ENCODE measurements around the gene SPEG.
A peak's percentile ranks its signal among the peaks of the same experiment; 100 is the strongest.

Gene SPEG

DNA sequence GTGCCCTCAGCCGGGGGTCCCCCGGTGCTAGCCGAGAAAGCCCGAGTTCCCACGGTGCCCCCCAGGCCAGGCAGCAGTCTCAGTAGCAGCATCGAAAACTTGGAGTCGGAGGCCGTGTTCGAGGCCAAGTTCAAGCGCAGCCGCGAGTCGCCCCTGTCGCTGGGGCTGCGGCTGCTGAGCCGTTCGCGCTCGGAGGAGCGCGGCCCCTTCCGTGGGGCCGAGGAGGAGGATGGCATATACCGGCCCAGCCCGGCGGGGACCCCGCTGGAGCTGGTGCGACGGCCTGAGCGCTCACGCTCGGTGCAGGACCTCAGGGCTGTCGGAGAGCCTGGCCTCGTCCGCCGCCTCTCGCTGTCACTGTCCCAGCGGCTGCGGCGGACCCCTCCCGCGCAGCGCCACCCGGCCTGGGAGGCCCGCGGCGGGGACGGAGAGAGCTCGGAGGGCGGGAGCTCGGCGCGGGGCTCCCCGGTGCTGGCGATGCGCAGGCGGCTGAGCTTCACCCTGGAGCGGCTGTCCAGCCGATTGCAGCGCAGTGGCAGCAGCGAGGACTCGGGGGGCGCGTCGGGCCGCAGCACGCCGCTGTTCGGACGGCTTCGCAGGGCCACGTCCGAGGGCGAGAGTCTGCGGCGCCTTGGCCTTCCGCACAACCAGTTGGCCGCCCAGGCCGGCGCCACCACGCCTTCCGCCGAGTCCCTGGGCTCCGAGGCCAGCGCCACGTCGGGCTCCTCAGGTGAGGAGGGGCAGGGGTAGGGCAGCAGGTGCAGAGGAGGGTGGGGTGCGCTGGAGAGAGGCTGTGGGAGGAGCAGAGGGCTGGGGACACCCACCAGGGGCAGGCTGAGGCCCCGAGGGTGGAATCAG lies 49.9 kb downstream of the SPEG start:
- H3K9me3 ChIP-seq: no peaks in the 10 kb centered on the region
- no peak overlapping the region for H3K4me3 ChIP-seq
- no peaks in the 10 kb centered on the region for H3K36me3 ChIP-seq (replicated peaks)
- no peaks in the 10 kb centered on the region for H3K4me1 ChIP-seq
- in situ Hi-C loops (cut with MboI; ENCODE audit: low sequenced_read_pairs): no loop called here
- peaks cover 24% of the 10 kb centered on the region for H3K27me3 ChIP-seq (ENCODE audit: low read depth)
- no peak for DNase-seq (ENCODE audit: low spot score in 2 of 2)

DNA sequence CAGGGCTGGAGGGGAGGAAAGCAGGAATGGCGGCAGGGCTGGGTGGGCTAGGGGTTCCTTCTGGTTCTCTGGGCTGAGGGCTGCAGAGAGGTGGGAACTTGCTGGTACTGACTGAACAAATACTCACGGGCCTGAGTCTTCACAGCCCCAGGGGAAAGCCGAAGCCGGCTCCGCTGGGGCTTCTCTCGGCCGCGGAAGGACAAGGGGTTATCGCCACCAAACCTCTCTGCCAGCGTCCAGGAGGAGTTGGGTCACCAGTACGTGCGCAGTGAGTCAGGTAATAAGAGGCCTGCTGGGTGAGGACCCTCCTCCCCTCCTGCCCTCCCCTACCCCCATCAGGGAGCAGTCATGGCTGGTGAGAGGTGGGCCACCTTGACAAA lies 50.5 kb downstream of the SPEG start:
- Histone ChIP-seq H3K27me3 (ENCODE audit: low read depth) (peaks cover 24% of the 10 kb centered on the region), H3K9me3 (no peaks in the 10 kb centered on the region), H3K36me3 (replicated peaks) (no peaks in the 10 kb centered on the region), H3K4me1 (no peaks in the 10 kb centered on the region), H3K4me3 (no peak overlapping the region)
- in situ Hi-C loops (cut with MboI; ENCODE audit: low sequenced_read_pairs): no loop called here
- DNase-seq (ENCODE audit: low spot score in 2 of 2): no peak

DNA sequence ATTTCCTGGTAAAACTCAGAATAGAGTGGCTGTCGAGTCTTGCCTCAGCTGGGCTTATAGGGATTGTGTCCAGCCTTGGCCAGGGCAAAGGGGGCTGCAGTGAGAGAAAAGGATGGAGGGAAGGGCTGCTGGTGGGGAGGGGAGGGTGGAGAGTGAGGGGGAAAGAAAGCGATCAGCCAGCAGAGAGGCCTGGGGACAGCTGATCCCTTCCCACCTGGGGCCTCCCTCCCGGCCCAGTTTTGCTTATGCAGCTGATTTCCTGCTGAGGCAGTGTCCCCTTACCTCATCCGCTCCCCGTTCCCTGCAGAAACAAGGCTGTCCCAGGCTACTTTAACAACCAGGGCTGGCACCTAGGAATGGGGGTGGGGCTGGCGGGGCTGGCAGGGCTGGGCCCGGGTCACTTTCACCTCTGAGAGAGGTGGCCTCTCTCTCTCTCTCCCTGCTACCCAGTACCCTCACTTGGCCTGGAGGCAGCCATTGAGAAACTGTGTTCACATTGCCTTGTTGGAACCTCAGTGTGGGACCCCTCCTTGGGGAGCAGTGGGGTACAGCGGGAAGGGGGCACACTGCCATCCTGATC lies 51.8 kb downstream of the SPEG start:
- Histone ChIP-seq H3K4me1 (no peaks in the 10 kb centered on the region), H3K27me3 (ENCODE audit: low read depth) (peaks cover 24% of the 10 kb centered on the region), H3K9me3 (no peaks in the 10 kb centered on the region), H3K4me3 (no peak overlapping the region), H3K36me3 (replicated peaks) (no peaks in the 10 kb centered on the region)
- DNase-seq (ENCODE audit: low spot score in 2 of 2): no peak
- in situ Hi-C loops (cut with MboI; ENCODE audit: low sequenced_read_pairs): no loop called here

DNA sequence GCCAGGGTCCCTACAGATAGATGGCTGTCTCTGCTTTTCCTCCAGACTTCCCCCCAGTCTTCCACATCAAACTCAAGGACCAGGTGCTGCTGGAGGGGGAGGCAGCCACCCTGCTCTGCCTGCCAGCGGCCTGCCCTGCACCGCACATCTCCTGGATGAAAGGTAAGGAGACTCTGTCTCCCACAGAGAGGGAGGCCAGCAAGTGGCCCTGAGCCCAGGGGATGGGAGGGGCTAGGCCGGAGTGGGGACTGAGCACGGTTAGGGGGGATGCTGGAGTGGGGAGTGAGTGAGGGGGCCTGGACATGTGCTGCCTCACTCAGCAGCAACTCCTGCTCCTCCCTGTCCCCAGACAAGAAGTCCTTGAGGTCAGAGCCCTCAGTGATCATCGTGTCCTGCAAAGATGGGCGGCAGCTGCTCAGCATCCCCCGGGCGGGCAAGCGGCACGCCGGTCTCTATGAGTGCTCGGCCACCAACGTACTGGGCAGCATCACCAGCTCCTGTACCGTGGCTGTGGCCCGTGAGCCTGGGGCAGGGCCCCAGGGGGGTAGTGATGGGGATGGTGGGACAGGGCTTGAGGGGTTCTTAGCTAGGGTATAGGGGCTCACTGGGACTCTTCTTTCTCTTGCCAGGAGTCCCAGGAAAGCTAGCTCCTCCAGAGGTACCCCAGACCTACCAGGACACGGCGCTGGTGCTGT lies 53.7 kb downstream of the SPEG start:
- Histone ChIP-seq H3K4me3 (no peak overlapping the region), H3K36me3 (replicated peaks) (no peaks in the 10 kb centered on the region), H3K27me3 (ENCODE audit: low read depth) (peaks cover 24% of the 10 kb centered on the region), H3K9me3 (no peaks in the 10 kb centered on the region), H3K4me1 (no peaks in the 10 kb centered on the region)
- in situ Hi-C loops (cut with MboI; ENCODE audit: low sequenced_read_pairs): no loop called here
- no peak for DNase-seq (ENCODE audit: low spot score in 2 of 2)

DNA sequence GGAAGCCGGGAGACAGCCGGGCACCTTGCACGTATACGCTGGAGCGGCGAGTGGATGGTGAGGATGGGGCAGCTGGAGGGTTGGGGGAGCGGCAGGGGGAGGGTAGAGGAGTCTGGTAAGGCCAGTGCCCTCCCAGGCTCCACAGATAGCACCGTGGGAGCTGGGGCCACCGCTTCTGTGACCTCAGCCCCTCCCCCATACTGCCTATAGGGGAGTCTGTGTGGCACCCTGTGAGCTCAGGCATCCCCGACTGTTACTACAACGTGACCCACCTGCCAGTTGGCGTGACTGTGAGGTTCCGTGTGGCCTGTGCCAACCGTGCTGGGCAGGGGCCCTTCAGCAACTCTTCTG lies 54.2 kb downstream of the SPEG start:
- in situ Hi-C loops (cut with MboI; ENCODE audit: low sequenced_read_pairs): no loop called here
- Histone ChIP-seq H3K27me3 (ENCODE audit: low read depth) (peaks cover 24% of the 10 kb centered on the region), H3K9me3 (no peaks in the 10 kb centered on the region), H3K36me3 (replicated peaks) (no peaks in the 10 kb centered on the region), H3K4me3 (no peak overlapping the region), H3K4me1 (no peaks in the 10 kb centered on the region)
- DNase-seq (ENCODE audit: low spot score in 2 of 2): no peak

DNA sequence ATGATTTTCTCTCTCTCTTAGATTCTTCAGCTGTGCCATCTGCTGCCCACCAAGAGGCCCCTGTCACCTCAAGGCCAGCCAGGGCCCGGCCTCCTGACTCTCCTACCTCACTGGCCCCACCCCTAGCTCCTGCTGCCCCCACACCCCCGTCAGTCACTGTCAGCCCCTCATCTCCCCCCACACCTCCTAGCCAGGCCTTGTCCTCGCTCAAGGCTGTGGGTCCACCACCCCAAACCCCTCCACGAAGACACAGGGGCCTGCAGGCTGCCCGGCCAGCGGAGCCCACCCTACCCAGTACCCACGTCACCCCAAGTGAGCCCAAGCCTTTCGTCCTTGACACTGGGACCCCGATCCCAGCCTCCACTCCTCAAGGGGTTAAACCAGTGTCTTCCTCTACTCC lies 54.7 kb downstream of the SPEG start:
- H3K9me3 ChIP-seq: no peaks in the 10 kb centered on the region
- peaks cover 19% of the 10 kb centered on the region for H3K27me3 ChIP-seq (ENCODE audit: low read depth)
- H3K4me1 ChIP-seq: no peaks in the 10 kb centered on the region
- in situ Hi-C loops (cut with MboI; ENCODE audit: low sequenced_read_pairs): no loop called here
- H3K4me3 ChIP-seq: no peak overlapping the region
- no peak for DNase-seq (ENCODE audit: low spot score in 2 of 2)
- no peaks in the 10 kb centered on the region for H3K36me3 ChIP-seq (replicated peaks)

DNA sequence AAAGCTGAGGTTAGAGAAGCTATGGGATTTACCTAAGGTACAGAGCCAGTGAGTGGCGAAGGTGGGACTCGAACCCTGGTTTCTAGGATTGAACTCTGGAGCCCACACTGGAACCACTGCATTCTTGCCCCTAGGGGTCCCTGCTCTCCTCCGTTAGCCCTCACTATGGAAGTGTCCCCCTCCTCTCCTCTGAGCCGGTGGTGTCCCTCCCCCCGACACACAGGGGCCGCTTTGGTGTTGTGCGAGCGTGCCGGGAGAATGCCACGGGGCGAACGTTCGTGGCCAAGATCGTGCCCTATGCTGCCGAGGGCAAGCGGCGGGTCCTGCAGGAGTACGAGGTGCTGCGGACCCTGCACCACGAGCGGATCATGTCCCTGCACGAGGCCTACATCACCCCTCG lies 55.5 kb downstream of the SPEG start:
- no peaks in the 10 kb centered on the region for H3K9me3 ChIP-seq
- H3K36me3 ChIP-seq (replicated peaks): no peaks in the 10 kb centered on the region
- DNase-seq (ENCODE audit: low spot score in 2 of 2): no peak
- in situ Hi-C loops (cut with MboI; ENCODE audit: low sequenced_read_pairs): no loop called here
- no peak overlapping the region for H3K4me3 ChIP-seq
- peaks cover 15% of the 10 kb centered on the region for H3K27me3 ChIP-seq (ENCODE audit: low read depth)
- H3K4me1 ChIP-seq: no peaks in the 10 kb centered on the region

DNA sequence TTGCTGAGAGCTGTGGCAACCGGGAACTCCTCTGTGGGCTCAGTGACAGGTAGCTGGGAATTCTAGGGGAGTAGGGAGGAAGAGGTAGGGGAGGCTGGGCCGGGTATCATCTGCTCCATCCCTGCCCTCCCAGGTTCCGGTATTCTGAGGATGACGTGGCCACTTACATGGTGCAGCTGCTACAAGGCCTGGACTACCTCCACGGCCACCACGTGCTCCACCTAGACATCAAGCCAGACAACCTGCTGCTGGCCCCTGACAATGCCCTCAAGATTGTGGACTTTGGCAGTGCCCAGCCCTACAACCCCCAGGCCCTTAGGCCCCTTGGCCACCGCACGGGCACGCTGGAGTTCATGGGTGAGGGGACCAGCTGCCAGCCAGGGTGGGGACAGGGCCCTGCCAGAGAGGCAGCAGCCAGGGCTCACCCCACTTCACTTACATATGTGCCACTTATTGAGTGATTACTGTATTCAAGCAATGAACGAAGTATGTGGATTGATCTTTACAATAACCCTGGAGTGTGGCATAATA lies 56.0 kb downstream of the SPEG start:
- Histone ChIP-seq H3K27me3 (ENCODE audit: low read depth) (peaks cover 10% of the 10 kb centered on the region; the same call in 1 of the 2 replicates), H3K36me3 (replicated peaks) (no peaks in the 10 kb centered on the region), H3K4me1 (peaks cover 2% of the 10 kb centered on the region; the same call in 1 of the 2 replicates), H3K4me3 (no peak overlapping the region), H3K9me3 (no peaks in the 10 kb centered on the region)
- in situ Hi-C loops (cut with MboI; ENCODE audit: low sequenced_read_pairs): no loop called here
- no peak for DNase-seq (ENCODE audit: low spot score in 2 of 2)

DNA sequence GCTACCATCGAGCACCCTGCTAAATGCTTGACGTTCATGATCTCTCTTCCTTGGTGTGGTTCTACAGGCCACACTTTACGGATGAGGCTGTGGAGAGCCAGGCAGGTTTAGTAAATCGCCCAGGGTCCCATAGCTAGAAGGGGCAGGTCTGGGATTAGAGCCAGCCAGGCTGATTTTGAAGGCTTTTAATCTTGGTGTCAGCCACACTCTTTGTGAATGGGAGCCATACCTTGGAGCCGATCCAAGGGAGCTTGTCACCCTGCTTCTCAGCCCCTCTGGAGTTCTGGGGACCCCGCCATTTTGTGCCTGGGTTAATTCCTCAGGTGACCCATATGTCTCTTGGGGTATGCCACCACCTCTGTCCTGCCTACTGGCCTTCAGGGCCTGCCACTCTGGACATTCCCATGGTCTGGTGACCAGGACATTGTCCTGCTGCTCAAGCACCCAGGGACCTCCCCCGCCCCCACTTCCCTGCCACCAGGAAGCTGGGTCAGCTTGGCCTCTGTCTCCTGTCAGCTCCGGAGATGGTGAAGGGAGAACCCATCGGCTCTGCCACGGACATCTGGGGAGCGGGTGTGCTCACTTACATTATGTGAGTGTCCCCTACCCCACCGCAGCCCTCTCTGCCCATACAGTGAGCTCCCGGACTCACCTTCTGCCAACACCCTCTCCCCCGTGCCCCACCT lies 56.8 kb downstream of the SPEG start:
- in situ Hi-C loops (cut with MboI; ENCODE audit: low sequenced_read_pairs): no loop called here
- no peaks in the 10 kb centered on the region for H3K9me3 ChIP-seq
- peaks cover 2% of the 10 kb centered on the region; the same call in 1 of the 2 replicates for H3K4me1 ChIP-seq
- no peak for DNase-seq (ENCODE audit: low spot score in 2 of 2)
- H3K36me3 ChIP-seq (replicated peaks): no peaks in the 10 kb centered on the region
- no peak overlapping the region for H3K4me3 ChIP-seq
- 0 out of 2 replicates have a peak, but pooled peaks cover 5% of the 10 kb centered on the region for H3K27me3 ChIP-seq (ENCODE audit: low read depth)

DNA sequence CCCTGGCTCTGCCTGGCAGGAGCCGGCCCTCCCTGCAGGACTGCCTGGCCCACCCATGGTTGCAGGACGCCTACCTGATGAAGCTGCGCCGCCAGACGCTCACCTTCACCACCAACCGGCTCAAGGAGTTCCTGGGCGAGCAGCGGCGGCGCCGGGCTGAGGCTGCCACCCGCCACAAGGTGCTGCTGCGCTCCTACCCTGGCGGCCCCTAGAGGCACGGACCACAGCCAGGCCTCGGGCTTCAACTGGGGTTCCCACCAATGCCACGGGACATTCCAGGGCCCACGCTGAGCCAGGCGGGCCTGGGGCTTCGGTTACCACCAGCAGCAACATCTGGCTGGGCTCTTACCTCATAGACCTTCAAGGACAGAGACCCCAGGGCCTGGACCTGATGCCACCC lies 57.9 kb downstream of the SPEG start:
- Histone ChIP-seq H3K4me3 (no peak overlapping the region), H3K27me3 (ENCODE audit: low read depth) (0 out of 2 replicates have a peak, but pooled peaks cover 4% of the 10 kb centered on the region), H3K9me3 (no peaks in the 10 kb centered on the region), H3K4me1 (peaks cover 3% of the 10 kb centered on the region; the same call in 1 of the 2 replicates), H3K36me3 (replicated peaks) (no peaks in the 10 kb centered on the region)
- DNase-seq (ENCODE audit: low spot score in 2 of 2): no peak
- in situ Hi-C loops (cut with MboI; ENCODE audit: low sequenced_read_pairs): no loop called here

DNA sequence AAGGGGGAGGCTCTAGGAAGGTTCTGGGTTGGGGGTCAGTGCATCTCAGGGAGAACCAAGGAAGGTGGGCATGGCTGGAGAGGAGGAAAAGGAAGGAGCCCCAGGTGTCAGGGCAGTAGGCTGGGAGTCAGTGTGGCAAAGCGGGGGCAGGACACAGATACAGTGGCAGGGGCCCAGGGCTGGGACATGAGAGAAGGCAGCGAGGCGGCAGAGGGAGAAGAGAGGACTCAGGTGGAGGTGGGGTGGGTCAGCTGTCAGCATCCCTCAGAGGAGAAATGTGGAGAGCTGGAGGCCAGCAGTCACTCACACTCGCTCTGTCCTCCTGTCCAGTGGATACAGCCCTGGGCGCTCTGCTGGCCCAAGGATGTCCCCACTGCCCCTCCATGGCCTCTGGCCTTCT lies 58.4 kb downstream of the SPEG start:
- peaks cover 6% of the 10 kb centered on the region; the same call in 1 of the 2 replicates for H3K4me1 ChIP-seq
- in situ Hi-C loops (cut with MboI; ENCODE audit: low sequenced_read_pairs): no loop called here
- H3K4me3 ChIP-seq: no peak overlapping the region
- H3K27me3 ChIP-seq (ENCODE audit: low read depth): 0 out of 2 replicates have a peak, but pooled peaks cover 4% of the 10 kb centered on the region
- H3K36me3 ChIP-seq (replicated peaks): no peaks in the 10 kb centered on the region
- no peaks in the 10 kb centered on the region for H3K9me3 ChIP-seq
- no peak for DNase-seq (ENCODE audit: low spot score in 2 of 2)

DNA sequence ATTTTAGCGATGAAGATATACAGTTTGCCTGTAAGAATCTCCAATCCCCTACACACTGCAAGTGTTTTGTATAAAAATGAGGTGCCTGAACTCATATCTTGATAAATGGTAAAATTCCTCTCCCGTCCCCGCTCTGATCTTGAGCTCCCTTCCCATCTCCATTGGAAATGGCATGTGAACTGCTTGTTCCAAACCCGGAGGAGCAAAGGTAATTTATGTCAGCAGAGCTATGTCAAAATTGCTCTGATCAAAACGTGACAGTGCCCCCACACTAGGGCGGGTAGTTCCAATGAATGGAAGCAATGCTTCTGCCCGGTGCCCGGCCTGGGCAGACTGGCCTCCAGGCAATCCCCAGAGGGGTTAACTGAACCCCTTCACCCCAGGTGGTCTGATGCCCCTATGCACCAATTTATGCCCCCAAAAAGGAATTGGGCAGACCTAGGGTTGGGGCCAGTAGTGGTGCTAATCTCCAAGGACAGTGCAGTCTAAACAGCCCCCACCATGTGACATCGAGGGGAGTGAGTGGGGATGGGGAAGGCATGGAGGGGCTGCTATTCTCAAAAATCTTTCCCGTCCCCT lies 60.4 kb downstream of the SPEG start:
- Histone ChIP-seq H3K27me3 (ENCODE audit: low read depth) (0 out of 2 replicates have a peak, but pooled peaks cover 4% of the 10 kb centered on the region), H3K4me3 (no peak overlapping the region), H3K4me1 (peaks cover 15% of the 10 kb centered on the region), H3K9me3 (no peaks in the 10 kb centered on the region), H3K36me3 (replicated peaks) (no peaks in the 10 kb centered on the region)
- in situ Hi-C loops (cut with MboI; ENCODE audit: low sequenced_read_pairs): no loop called here
- DNase-seq (ENCODE audit: low spot score in 2 of 2): no peak

DNA sequence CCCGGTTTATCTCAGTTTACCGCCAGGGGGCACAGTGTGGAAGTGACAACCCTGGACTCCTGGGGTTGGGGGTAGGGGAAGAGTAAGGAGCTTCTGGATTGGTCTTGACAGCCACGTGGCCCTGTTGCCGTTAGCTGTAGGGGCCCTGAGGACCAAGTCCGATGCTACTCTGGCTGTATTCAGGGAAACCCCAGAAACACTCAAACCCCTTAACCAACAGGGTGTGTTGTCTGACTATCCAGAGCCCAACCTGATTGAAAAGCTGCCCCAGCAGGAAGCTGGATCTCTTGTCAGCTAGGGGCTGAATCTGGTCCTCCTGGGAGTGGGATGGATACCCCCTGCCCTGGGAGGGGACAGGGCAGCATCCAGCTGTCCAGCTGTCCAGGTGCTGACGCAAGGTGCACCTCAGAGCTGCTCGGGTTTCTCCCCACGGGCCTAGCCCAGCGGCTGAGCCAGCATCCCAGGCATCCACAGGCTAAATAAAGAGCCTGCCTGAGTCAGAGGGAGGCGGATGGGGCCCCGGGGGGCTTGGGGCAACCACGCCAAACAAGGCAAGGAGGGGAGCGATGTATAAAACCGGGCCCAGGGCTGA lies 61.0 kb downstream of the SPEG start:
- DNase-seq (ENCODE audit: low spot score in 2 of 2): peak; percentile 77 to 88
- H3K4me3 ChIP-seq: no peak overlapping the region
- peaks cover 19% of the 10 kb centered on the region for H3K4me1 ChIP-seq
- no peaks in the 10 kb centered on the region for H3K9me3 ChIP-seq
- in situ Hi-C loops (cut with MboI; ENCODE audit: low sequenced_read_pairs): no loop called here
- 0 out of 2 replicates have a peak, but pooled peaks cover 4% of the 10 kb centered on the region for H3K27me3 ChIP-seq (ENCODE audit: low read depth)
- no peaks in the 10 kb centered on the region for H3K36me3 ChIP-seq (replicated peaks)

Data from HAP-1 (cell line).